K562 (cell line): ENCODE measurements around the gene CCP110.

ENCODE experiments used
- ZNF12 ChIP-seq: sonication (generic); formaldehyde crosslinking; IDR thresholded peaks from 2 replicates; pipeline ENCODE4 v1.4.0; 2020; ENCODE audit warnings: mild to moderate bottlenecking, missing genetic modification reagents
- TF ChIP-seq, protein P1 (sequence below): sonication (generic); formaldehyde crosslinking; IDR thresholded peaks from 2 replicates; pipeline ENCODE4 v1.5.0; 2020; ENCODE audit warnings: missing genetic modification reagents

DNA sequence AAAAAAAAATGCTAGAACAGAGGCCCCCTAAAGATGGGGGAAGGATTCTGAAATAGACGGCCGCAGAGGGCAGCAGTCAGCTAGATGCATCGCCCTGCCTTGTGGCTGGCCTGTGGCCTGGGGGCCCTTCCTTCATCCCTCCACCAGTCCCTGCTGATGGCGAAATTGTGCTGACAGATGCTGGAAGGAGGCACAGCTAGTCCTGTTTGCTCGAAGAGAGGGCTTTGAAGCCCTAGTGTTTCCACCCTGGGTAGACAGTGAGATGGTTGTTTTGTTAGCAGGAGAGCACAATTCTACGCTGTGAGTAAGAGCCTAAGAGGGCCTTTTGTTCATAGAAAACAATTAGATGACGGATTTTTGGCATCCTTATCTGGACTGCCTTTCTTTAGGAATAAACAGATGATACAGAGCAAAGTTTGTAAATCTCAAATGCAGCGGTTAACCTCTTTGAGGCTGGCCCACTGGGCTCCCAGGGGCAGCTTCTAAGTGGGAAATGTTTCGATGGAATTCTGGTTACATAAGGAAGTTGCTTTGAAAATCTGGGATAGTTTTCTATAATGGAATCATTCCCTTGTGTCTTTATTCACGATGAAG lies 54.7 kb downstream of the CCP110 start:
- TF ChIP-seq ZNF12 (CRISPR knock-in tag) = no peak
- TF ChIP-seq, protein P1, sequence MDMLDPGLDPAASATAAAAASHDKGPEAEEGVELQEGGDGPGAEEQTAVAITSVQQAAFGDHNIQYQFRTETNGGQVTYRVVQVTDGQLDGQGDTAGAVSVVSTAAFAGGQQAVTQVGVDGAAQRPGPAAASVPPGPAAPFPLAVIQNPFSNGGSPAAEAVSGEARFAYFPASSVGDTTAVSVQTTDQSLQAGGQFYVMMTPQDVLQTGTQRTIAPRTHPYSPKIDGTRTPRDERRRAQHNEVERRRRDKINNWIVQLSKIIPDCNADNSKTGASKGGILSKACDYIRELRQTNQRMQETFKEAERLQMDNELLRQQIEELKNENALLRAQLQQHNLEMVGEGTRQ (CRISPR knock-in tag) = no peak
